NB4 (cell line): Measurements from ENCODE around the gene ABTB2.

Experiments used
- DNase-seq: peaks from one replicate; pipeline ENCODE4 v3.0.0; 2010; ENCODE audit warnings: low read depth
- H3K4me3 ChIP-seq: one replicate; pipeline ENCODE4 v1.5.1; 2011; ENCODE audit warnings: mild to moderate bottlenecking, low read depth, low read length, moderate library complexity
- CTCF ChIP-seq: IDR thresholded peaks from one replicate; pipeline ENCODE4 v1.5.1; 2012; ENCODE audit warnings: low read depth, low read length
- MAX ChIP-seq: IDR thresholded peaks from 2 replicates; pipeline ENCODE4 v1.6.1; 2011; ENCODE audit warnings: low read depth, low read length
- MYC ChIP-seq: IDR thresholded peaks from 2 replicates; pipeline ENCODE4 v1.6.1; 2011; ENCODE audit warnings: low read depth, low read length
- POLR2A ChIP-seq: IDR thresholded peaks from 2 replicates; pipeline ENCODE4 v1.6.1; 2011; ENCODE audit warnings: mild to moderate bottlenecking; ENCODE audit not compliant: insufficient read length; ENCODE audit errors: extremely low read depth

Gene ABTB2

GRCh38 chr11:34176751-34177209, 181.0 kb downstream of the ABTB2 start:
- DNase-seq: no peak
- TF ChIP-seq CTCF (no peak), MYC (no peak), POLR2A (no peak), MAX (no peak)
- H3K4me3 ChIP-seq: no peak overlapping the region

- H3K4me3 ChIP-seq: no peak overlapping the region
- no peak for DNase-seq
- no peak for TF ChIP-seq CTCF
These were observed 182.4 kb downstream of the ABTB2 start for GRCh38 chr11:34175284-34176019.

- H3K4me3 ChIP-seq: no peak overlapping the region
- DNase-seq: peak; percentile 83
- TF ChIP-seq MYC (peak; percentile 71; the same call in 1 of the 2 replicates), POLR2A (no peak), MAX (peak; percentile 80), CTCF (peak; percentile 85)
These were observed 183.3 kb downstream of the ABTB2 start for GRCh38 chr11:34174412-34175041.

GRCh38 chr11:34173050-34173449, 184.8 kb downstream of the ABTB2 start:
- no peak overlapping the region for H3K4me3 ChIP-seq
- TF ChIP-seq MAX (no peak), CTCF (no peak), MYC (no peak), POLR2A (no peak)
- no peak for DNase-seq

GRCh38 chr11:34169686-34170085, 188.1 kb downstream of the ABTB2 start:
- TF ChIP-seq MAX: no peak
- no peak for TF ChIP-seq CTCF
- no peak for TF ChIP-seq MYC
- TF ChIP-seq POLR2A: no peak
- no peak overlapping the region for H3K4me3 ChIP-seq
- DNase-seq: no peak
